Measurements from ENCODE around the gene SLCO2B1. TPM values are rescaled to one million over a fixed set of nuclear protein-coding genes. Genes with fewer than 3 reads are reported as not detected.

SLCO2B1 gene
- total and polyA plus RNA-seq, 4 donors, result 52.7 to 184 (median 135) TPM

- TF ChIP-seq YY1 (IDR thresholded peaks at IDR 0.05) (peak; percentile 84), MAX (IDR thresholded peaks at IDR 0.05) (peak; percentile 22), JUND (IDR thresholded peaks at IDR 0.05) (peak in 1 of 2 donors; percentile 57)
Observed at GRCh38 chr11:75159151-75159953, 8.4 kb downstream of the SLCO2B1 start (continued).

GRCh38 chr11:75160220-75160757 lies 9.4 kb downstream of the SLCO2B1 start:
- H3K27me3 ChIP-seq (ENCODE audit: control insufficient read depth in 4 of 4, insufficient read depth in 4 of 4, low read length in 3 of 4), result no peaks in the 10 kb centered on the region
- TF ChIP-seq CTCF (IDR thresholded peaks at IDR 0.05; ENCODE audit: low read depth, low read length, missing input control) (no peak), MAX (IDR thresholded peaks at IDR 0.05) (peak; percentile 15)
- 21% methylated on average over 6 of the region's 6 CpGs for WGBS
- H3K36me3 ChIP-seq (ENCODE audit: control insufficient read depth in 4 of 4, insufficient read depth in 3 of 4, low read depth in 1 of 4, low read length in 3 of 4), result peaks cover 0 to 5% (median 3%) of the 10 kb centered on the region in 4 donors
- peaks cover 16 to 96% (median 83%) of the 10 kb centered on the region in 4 donors for H3K4me1 ChIP-seq (ENCODE audit: control insufficient read depth in 4 of 4, insufficient read depth in 4 of 4, low read length in 3 of 4)
- H3K9ac ChIP-seq (ENCODE audit: low read depth in 1 of 2, low read length in 2 of 2), result peak overlapping the region; percentile 68 to 97
- H3K27ac ChIP-seq (ENCODE audit: low read depth in 1 of 2, low read length in 2 of 2), result peak overlapping the region; percentile 91 to 93
- H3K9me3 ChIP-seq (ENCODE audit: control insufficient read depth in 4 of 4, low read length in 3 of 4), result no peaks in the 10 kb centered on the region
- H3K4me3 ChIP-seq (ENCODE audit: low read depth in 1 of 3, low read length in 3 of 3), result peak overlapping the region; percentile 54 to 88 (median 80)
- DNase-seq (ENCODE audit: low spot score), result no peak

- no peak for DNase-seq (ENCODE audit: low spot score)
- H3K4me1 ChIP-seq (ENCODE audit: control insufficient read depth in 4 of 4, insufficient read depth in 4 of 4, low read length in 3 of 4), result peaks cover 14 to 96% (median 83%) of the 10 kb centered on the region in 4 donors
- no peaks in the 10 kb centered on the region for H3K27me3 ChIP-seq (ENCODE audit: control insufficient read depth in 4 of 4, insufficient read depth in 4 of 4, low read length in 3 of 4)
- WGBS, result 88% methylated on average over 1 of the region's 1 CpG
- H3K9ac ChIP-seq (ENCODE audit: low read depth in 1 of 2, low read length in 2 of 2), result peak overlapping the region in 1 of 2 donors; percentile 97
- H3K4me3 ChIP-seq (ENCODE audit: low read depth in 1 of 3, low read length in 3 of 3), result peak overlapping the region; percentile 54 to 88 (median 80)
- H3K27ac ChIP-seq (ENCODE audit: low read depth in 1 of 2, low read length in 2 of 2), result peak overlapping the region; percentile 91 to 93
- no peaks in the 10 kb centered on the region for H3K9me3 ChIP-seq (ENCODE audit: control insufficient read depth in 4 of 4, low read length in 3 of 4)
- H3K36me3 ChIP-seq (ENCODE audit: control insufficient read depth in 4 of 4, insufficient read depth in 3 of 4, low read depth in 1 of 4, low read length in 3 of 4), result peaks cover 2 to 5% (median 4%) of the 10 kb centered on the region in 4 donors
- TF ChIP-seq RAD21 (IDR thresholded peaks at IDR 0.05), result no peak
- no peak for TF ChIP-seq HNF4G (IDR thresholded peaks at IDR 0.05)
- no peak for TF ChIP-seq RXRA (IDR thresholded peaks at IDR 0.05)
- no peak for TF ChIP-seq FOXA1 (IDR thresholded peaks at IDR 0.05)
- no peak for TF ChIP-seq EGR1 (IDR thresholded peaks at IDR 0.05; ENCODE audit: low read depth in 2 of 2)
- TF ChIP-seq SP1 (IDR thresholded peaks at IDR 0.05), result no peak
- TF ChIP-seq GABPA (IDR thresholded peaks at IDR 0.05 in 1 of 2, conservative IDR thresholded peaks at IDR 0.05 in 1 of 2), result no peak
- no peak for TF ChIP-seq HNF4A (conservative IDR thresholded peaks at IDR 0.05)
- TF ChIP-seq TAF1 (conservative IDR thresholded peaks at IDR 0.05), result no peak
- TF ChIP-seq MAX (IDR thresholded peaks at IDR 0.05), result no peak
- TF ChIP-seq CTCF (IDR thresholded peaks at IDR 0.05; ENCODE audit: low read depth, low read length, missing input control), result no peak
- no peak for TF ChIP-seq NR2F2 (IDR thresholded peaks at IDR 0.05)
- no peak for TF ChIP-seq ATF3 (IDR thresholded peaks at IDR 0.05)
- TF ChIP-seq JUND (IDR thresholded peaks at IDR 0.05), result no peak
- no peak for TF ChIP-seq YY1 (IDR thresholded peaks at IDR 0.05)
- no peak for TF ChIP-seq REST (IDR thresholded peaks at IDR 0.05)
- no peak for TF ChIP-seq ZBTB33 (IDR thresholded peaks at IDR 0.05)
Observed at GRCh38 chr11:75160880-75161279, 10.0 kb downstream of the SLCO2B1 start.

All from liver (tissue), 9 donors.